Effector memory CD8-positive, alpha-beta T cell (primary cell): ENCODE data around the gene MCCD1.

Source experiments
- ATAC-seq: fragments of 150-1000 bp; cut with Tn5 transposase; replicated peaks from 2 replicates; pipeline ENCODE4 v1.10.0; 2021; ENCODE audit warnings: mild to moderate bottlenecking, moderate library complexity
- DNase-seq, 3 experiments: peaks; one replicate each; pipeline ENCODE4 v3.0.0; 2021
- H3K27ac Mint-ChIP-seq, 2 donors: one replicate each; pipeline ENCODE4 v1.8.0; 2022; ENCODE audit warnings: mild to moderate bottlenecking in 2 of 2, mixed read lengths in 2 of 2, moderate library complexity in 2 of 2
- H3K27me3 Mint-ChIP-seq, 2 donors: one replicate each; pipeline ENCODE4 v1.8.0; 2022; ENCODE audit warnings: mixed read lengths in 2 of 2
- H3K36me3 Mint-ChIP-seq: one replicate; pipeline ENCODE4 v1.8.0; 2022; ENCODE audit warnings: mild to moderate bottlenecking, moderate library complexity, mixed read lengths; ENCODE audit not compliant: insufficient read depth
- H3K4me1 Mint-ChIP-seq, 2 donors: one replicate each; pipeline ENCODE4 v1.8.0; 2022; ENCODE audit warnings: low read depth in 2 of 2, mixed read lengths in 2 of 2
- H3K4me3 Mint-ChIP-seq, 2 donors: one replicate each; pipeline ENCODE4 v1.8.0; 2022; ENCODE audit warnings: mild to moderate bottlenecking in 2 of 2, mixed read lengths in 2 of 2, moderate library complexity in 2 of 2
- H3K9me3 Mint-ChIP-seq, 2 donors: one replicate each; pipeline ENCODE4 v1.8.0; 2022; ENCODE audit warnings: mixed read lengths in 2 of 2

The MCCD1 gene

DNA sequence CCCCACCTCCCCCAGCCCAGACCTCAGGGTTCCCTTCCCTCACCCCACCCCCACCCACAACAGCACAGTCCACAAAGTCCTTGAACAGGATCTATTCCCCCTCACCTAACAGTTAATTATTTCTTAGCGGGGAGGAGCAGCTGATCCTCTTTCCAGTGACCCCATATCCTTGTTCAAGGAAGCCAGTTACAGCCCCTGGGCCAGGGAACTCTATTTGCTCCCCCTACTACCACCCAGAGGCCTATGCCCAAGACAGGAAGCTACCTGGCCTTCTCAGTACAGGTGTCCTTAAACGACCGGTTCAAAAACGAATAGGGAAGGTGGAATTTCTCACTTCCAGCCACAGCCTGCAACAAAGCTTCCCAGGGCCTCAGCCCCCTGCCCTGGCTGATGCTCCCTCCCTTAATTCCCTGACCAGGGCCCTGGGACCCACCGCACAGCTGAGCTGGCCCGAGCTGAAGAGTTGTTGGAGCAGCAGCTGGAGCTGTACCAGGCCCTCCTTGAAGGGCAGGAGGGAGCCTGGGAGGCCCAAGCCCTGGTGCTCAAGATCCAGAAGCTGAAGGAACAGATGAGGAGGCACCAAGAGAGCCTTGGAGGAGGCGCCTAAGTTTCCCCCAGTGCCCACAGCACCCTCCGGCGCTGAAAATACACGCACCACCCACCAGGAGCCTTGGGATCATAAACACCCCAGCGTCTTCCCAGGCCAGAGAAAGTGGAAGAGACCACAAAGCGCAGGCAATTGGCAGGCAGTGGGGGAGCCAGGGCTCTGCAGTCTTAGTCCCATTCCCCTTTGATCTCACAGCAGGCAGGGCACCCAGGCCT, 778 bp downstream of the MCCD1 start:
- peaks cover 57% of the 10 kb centered on the region for H3K36me3 Mint-ChIP-seq
- H3K27ac Mint-ChIP-seq = peak overlapping the region; percentile 84 to 85
- H3K4me1 Mint-ChIP-seq = peaks cover 14 to 26% of the 10 kb centered on the region in 2 donors
- no peak overlapping the region for H3K4me3 Mint-ChIP-seq
- no peak for DNase-seq
- no peaks in the 10 kb centered on the region for H3K9me3 Mint-ChIP-seq
- ATAC-seq = peak; percentile 16
- H3K27me3 Mint-ChIP-seq = no peaks in the 10 kb centered on the region

DNA sequence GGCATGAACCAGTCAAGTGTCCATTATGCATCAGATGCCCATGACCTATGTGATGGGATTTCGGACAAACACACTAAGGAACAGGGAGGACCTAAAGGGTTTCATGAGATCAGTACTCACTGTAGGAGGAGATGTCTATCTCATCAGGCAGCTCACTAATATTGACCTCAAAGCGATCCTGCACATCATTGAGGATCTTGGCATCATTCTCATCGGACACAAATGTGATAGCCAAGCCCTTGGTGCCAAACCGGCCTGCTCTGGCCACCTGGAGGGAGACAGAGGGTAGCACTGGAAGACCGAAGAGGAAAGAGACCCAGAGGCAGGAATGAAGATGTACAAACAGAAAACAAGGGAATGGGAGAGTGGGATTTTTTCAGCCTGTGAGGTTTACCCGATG, 1.9 kb downstream of the MCCD1 start:
- ATAC-seq (no peak), DNase-seq (no peak)
- Mint-ChIP-seq H3K4me3 (no peak overlapping the region), H3K36me3 (peaks cover 68% of the 10 kb centered on the region), H3K4me1 (peaks cover 14 to 33% of the 10 kb centered on the region in 2 donors), H3K9me3 (no peaks in the 10 kb centered on the region), H3K27me3 (no peaks in the 10 kb centered on the region), H3K27ac (no peak overlapping the region)

DNA sequence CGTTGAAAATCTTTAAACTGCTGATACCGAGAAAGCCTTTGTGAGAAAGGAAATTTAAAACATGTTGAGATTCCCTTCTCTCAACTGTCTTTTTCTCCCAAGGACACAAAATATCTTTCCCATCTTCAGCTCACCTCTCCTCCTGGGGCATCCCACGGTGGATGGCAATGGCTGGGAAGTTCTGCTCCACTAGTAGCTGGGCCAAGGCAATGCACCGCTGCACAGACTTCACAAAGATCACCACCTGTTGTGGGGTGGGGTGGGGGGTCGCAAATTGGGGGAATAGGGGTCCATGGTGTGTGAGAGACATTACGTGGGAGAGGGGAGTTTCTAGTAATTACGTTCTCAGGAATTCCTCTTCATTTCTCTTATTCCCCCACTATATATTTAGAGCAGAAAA, 2.4 kb downstream of the MCCD1 start:
- no peak for DNase-seq
- H3K4me1 Mint-ChIP-seq = peaks cover 16 to 33% of the 10 kb centered on the region in 2 donors
- H3K27ac Mint-ChIP-seq = no peak overlapping the region
- peaks cover 73% of the 10 kb centered on the region for H3K36me3 Mint-ChIP-seq
- no peaks in the 10 kb centered on the region for H3K9me3 Mint-ChIP-seq
- H3K27me3 Mint-ChIP-seq = no peaks in the 10 kb centered on the region
- no peak for ATAC-seq
- H3K4me3 Mint-ChIP-seq = no peak overlapping the region

DNA sequence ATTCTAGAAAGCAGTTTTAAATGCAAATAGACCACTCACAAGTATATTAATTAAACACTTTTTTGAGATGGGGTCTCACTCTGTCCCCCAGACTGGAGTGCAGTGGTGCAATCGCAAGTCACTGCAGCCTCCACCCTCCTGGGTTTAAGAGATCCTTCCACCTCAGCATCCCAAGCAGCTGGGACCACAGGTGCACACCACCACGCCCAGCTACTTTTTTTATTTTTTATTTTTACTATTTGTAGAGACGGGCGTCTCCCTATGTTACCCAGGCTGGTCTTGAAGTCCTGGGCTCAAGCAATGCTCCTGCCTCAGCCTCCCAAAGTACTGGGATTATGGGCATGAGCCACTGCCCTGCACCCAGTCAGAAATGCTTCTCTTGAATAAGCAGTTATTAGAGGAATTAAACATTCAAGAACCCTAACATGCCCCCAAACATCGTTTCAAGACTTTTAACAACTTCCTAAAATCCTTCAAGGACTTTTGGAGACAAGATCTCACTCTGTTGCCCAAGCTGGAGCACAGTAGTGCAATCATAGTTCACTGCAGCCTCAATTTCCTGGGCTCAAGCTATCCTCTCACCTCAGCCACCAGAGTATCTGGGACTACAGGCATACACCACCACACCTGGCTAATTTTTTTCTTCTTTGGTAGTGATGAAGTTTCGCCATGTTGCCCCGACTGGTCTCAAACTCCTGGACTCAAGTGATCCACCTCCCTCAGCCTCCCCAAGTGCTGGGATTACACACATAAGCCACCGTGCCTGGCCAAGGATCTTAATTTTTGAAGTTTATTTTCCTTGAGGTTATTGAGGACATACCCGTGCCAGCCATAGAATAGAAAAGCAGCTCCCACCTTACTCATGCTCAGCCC, 3.2 kb downstream of the MCCD1 start:
- H3K27ac Mint-ChIP-seq = peak overlapping the region; percentile 46 to 60
- ATAC-seq (no peak), DNase-seq (no peak)
- peaks cover 81% of the 10 kb centered on the region for H3K36me3 Mint-ChIP-seq
- no peak overlapping the region for H3K4me3 Mint-ChIP-seq
- H3K27me3 Mint-ChIP-seq = no peaks in the 10 kb centered on the region
- no peaks in the 10 kb centered on the region for H3K9me3 Mint-ChIP-seq
- peaks cover 20 to 33% of the 10 kb centered on the region in 2 donors for H3K4me1 Mint-ChIP-seq

DNA sequence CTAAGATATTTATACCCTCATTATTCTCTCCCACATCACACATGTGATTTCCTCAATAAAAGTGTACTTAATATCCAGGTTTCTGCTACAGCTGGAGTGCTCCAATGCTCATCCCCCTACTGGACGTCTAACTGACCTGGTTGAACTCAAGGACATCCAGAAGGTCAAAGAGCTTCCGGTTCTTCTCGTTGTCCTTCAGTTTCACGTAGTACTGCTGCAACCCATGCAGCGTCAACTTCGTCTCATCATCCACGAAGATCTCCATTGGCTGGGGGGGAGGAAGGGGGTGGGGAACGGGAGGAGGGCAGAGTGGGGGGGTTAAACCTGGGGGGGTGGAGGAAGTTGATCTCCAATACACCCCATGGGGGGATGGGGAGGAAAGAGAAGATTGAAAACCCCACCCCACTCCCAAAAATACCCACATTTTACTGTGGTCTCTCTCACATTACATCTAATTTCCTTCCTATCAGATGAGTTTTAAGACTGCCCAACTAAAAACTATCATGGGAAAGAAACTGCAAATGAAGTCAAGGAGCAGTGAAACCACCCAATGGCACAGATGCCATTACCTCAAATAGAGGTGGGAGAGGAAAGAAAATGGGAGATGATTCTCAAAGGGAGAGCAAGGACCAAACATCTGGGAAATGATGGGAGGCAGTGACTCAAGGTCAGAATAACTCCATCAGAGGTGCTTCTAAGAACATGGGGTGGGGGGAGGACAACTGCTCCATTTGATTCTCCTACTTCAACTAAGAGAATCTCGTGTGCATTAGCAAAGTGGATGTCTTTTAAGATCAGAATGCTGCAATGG, 4.1 kb downstream of the MCCD1 start:
- DNase-seq (no peak), ATAC-seq (no peak)
- H3K27me3 Mint-ChIP-seq = no peaks in the 10 kb centered on the region
- peaks cover 86% of the 10 kb centered on the region for H3K36me3 Mint-ChIP-seq
- no peak overlapping the region for H3K4me3 Mint-ChIP-seq
- H3K27ac Mint-ChIP-seq = peak overlapping the region; percentile 51 to 60
- H3K9me3 Mint-ChIP-seq = no peaks in the 10 kb centered on the region
- H3K4me1 Mint-ChIP-seq = peaks cover 22 to 33% of the 10 kb centered on the region in 2 donors

DNA sequence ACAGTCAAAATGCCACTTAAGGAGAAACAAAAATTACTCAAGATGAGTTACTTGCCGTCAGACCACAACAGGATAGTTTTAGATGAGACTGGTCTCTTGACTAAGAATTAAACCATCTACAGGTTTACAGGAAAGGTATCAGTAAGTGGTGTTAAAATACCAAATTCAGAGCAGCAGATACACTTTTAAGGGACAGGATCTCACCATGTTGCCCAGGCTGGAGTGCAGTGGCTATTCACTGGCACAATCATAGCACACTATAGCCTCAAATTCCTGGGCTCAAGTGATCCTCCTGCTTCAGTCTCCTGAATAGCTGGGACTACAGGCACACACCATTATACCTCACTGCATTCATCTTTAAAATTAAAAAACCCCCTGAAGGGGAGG, 4.7 kb downstream of the MCCD1 start:
- no peaks in the 10 kb centered on the region for H3K9me3 Mint-ChIP-seq
- no peak for ATAC-seq
- peak overlapping the region in 1 of 2 donors; percentile 51 for H3K27ac Mint-ChIP-seq
- DNase-seq = no peak
- peaks cover 25 to 37% of the 10 kb centered on the region in 2 donors for H3K4me1 Mint-ChIP-seq
- H3K27me3 Mint-ChIP-seq = no peaks in the 10 kb centered on the region
- no peak overlapping the region for H3K4me3 Mint-ChIP-seq
- peaks cover 92% of the 10 kb centered on the region for H3K36me3 Mint-ChIP-seq

DNA sequence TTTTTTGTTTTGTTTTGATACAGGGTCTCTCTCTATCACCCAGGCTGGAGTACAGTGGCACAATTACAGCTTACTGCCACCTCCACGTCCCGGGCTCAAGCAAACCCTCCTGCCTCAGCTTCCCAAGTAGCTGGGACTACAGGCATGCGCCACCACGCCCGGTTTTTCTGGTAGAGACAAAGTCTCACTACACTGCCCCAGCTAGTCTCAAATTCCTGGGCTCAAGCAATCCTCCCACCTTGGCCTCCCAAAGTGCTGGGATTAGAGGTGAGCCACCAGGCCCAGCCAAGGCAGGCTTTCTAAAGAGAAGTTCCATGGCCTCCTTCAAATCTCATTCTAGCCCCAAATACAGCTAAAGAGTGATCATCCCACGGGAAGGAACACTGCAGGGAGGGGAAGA, 5.2 kb downstream of the MCCD1 start:
- Mint-ChIP-seq H3K27me3 (no peaks in the 10 kb centered on the region), H3K9me3 (no peaks in the 10 kb centered on the region), H3K36me3 (peaks cover 97% of the 10 kb centered on the region), H3K4me3 (no peak overlapping the region), H3K27ac (no peak overlapping the region), H3K4me1 (peaks cover 30 to 42% of the 10 kb centered on the region in 2 donors)
- DNase-seq = no peak
- no peak for ATAC-seq

DNA sequence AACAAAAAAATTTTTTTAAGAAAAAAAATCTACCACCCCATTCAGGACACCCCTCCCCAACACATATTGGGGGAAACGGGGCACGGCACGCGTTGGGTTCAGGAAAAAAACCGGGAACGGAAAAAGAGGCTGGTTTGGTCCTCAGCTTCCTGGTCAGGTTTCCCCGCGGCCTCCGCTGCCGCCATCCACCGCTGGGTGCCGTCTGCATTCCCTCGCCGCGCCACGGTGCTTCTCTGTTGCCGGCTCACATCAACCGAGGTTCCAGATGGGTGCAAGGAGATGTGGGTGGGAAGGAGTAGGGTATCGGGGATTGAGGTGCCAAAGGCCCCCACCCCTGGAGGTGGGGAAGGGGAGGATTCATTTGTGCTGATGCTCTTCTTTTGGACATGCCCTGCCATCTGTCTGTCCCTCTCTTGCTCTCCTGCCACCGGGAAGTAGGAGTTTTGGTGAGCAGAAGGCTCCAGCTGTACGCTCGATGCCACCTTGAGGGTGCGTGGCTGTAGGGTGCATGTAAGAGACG, 5.8 kb downstream of the MCCD1 start:
- Mint-ChIP-seq H3K27ac (no peak overlapping the region), H3K36me3 (peaks cover 97% of the 10 kb centered on the region), H3K27me3 (no peaks in the 10 kb centered on the region), H3K4me1 (peaks cover 36 to 48% of the 10 kb centered on the region in 2 donors), H3K4me3 (no peak overlapping the region), H3K9me3 (no peaks in the 10 kb centered on the region)
- no peak for ATAC-seq
- no peak for DNase-seq

DNA sequence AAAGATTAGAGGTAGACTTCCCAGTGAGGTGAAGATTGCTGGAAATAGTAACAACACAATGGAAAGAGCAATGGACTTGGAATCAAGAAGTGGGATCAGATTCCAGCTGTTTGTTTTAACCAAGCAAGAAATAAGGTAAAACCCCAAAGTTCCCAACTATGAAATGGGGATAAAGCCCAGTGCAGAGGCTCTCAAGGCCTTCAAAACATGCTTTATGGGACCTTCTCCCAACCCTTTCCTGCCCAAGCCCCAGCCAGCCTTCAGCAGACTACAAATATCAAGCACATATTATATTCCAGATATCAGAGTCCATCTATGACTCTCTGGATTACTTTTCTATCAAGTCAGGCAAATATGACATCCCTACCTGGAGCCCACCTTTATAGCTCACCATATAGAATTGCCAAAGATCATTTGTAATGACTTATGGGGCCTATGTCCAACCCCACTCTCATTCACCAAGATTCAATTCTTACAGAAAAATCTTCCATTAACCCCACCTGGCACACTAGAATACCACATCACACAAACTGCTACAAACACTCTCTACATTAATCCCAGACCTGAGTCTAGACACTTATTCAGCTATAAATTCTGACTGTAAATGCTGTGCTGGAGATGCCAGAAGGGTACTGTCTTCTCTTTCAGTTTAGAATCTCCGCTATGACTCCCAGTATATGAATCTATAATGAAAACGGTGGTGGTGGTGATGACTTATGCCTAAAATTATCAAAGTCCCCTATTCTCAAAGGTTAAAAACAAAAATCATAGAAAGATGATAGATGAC, 7.0 kb downstream of the MCCD1 start:
- ATAC-seq = no peak
- Mint-ChIP-seq H3K27ac (peak overlapping the region; percentile 35 to 74), H3K4me1 (peaks cover 44 to 52% of the 10 kb centered on the region in 2 donors), H3K36me3 (peaks cover 97% of the 10 kb centered on the region), H3K9me3 (no peaks in the 10 kb centered on the region), H3K27me3 (no peaks in the 10 kb centered on the region), H3K4me3 (no peak overlapping the region)
- no peak for DNase-seq

DNA sequence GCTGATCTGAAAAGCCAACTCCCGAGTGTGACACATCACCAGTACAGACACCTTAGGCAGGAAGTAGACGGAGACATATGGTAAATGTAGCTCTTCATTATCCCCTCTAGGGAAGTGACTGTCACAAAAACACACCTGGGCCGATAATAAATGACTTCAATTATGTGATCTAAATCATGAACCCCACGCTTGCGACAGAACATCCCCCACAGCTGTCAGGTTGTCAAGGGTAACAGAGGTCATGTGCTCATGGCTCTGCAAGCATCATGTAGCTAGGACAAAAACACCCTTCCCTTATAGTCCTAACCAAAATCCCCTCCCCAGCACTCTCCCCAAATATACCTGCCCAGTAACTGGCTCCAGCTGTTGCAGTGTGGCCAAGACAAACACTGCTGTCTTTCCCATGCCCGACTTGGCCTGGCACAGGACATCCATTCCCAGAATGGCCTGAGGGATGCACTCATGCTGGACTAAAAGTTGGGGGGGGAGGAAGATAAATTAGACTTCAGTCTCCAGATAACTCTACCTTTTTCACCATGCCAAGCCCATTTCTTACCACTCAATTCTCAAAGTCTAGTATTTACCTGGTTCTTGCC, 10.1 kb downstream of the MCCD1 start:
- peak overlapping the region; percentile 92 to 99 for H3K27ac Mint-ChIP-seq
- H3K9me3 Mint-ChIP-seq = no peaks in the 10 kb centered on the region
- H3K36me3 Mint-ChIP-seq = peaks cover 86% of the 10 kb centered on the region
- peak overlapping the region; percentile 94 to 98 for H3K4me3 Mint-ChIP-seq
- no peak for ATAC-seq
- H3K27me3 Mint-ChIP-seq = no peaks in the 10 kb centered on the region
- peaks cover 40 to 47% of the 10 kb centered on the region in 2 donors for H3K4me1 Mint-ChIP-seq
- DNase-seq = no peak

DNA sequence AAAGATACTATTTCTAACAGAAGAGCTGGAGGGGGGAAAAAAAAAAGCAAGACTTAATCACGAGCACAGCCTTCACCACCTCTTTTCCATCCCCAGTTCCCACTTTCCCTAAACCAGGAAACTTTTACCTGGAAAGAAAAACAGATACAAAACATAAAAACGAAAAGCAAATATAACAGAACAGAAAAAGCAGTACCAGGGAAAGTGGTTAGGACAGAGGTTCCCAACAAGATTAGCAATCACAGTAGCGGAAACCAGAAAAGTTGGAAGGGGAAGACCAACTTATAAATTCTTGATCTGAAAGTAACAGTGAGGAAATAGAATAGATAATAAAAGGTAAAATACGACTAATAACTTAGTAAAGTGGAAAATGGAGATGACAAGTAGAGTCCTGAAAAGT, 11.9 kb downstream of the MCCD1 start:
- peaks cover 71% of the 10 kb centered on the region for H3K36me3 Mint-ChIP-seq
- peak overlapping the region; percentile 99 for H3K27ac Mint-ChIP-seq

DNA sequence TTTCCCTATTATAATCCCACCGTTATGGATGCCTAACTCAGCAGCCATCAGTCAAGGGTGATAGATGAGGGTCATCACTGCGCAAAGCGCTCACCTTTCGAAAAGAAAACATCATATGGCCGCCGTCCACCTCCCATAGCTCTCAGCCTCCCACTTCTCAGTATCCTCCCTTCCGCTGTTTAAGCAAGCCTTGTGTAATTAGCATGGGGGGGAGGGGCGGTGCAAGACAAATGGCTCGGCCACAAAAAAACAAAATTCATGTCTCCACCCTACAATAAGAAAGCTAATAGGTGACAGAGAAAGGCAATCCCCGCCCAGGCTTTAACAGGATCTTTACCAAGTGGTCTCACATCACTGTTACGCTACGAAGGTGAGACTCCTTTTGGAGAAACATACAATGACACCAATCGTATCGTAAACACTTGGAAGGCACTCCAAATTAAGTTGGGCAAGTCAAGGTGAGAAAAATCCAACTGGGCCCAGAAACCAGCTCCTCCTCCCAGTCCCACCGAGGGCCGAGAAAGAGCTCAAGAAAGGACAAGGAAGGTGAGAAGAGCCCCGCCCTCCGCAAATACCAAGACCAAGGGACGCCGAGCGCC, 12.4 kb downstream of the MCCD1 start:
- H3K27ac Mint-ChIP-seq = peak overlapping the region; percentile 99
- DNase-seq (peak; percentile 70 to 83 (median 77)), ATAC-seq (peak; percentile 53)
- H3K4me1 Mint-ChIP-seq = peaks cover 33 to 43% of the 10 kb centered on the region in 2 donors
- no peaks in the 10 kb centered on the region for H3K9me3 Mint-ChIP-seq
- no peaks in the 10 kb centered on the region for H3K27me3 Mint-ChIP-seq
- H3K4me3 Mint-ChIP-seq = peak overlapping the region; percentile 94 to 98
- H3K36me3 Mint-ChIP-seq = peaks cover 66% of the 10 kb centered on the region

More for the DNA sequence above, 11.9 kb downstream of the MCCD1 start:
- Mint-ChIP-seq H3K27me3 (no peaks in the 10 kb centered on the region), H3K4me3 (peak overlapping the region; percentile 94 to 98), H3K9me3 (no peaks in the 10 kb centered on the region), H3K4me1 (peaks cover 33 to 47% of the 10 kb centered on the region in 2 donors)
- ATAC-seq (no peak), DNase-seq (no peak)
